ENCODE data around the gene TCHP. TPM values are rescaled to one million over a fixed set of nuclear protein-coding genes. Genes with fewer than 3 reads are reported as not detected.

TCHP gene
- total RNA-seq, 1 donor from 2014 or later, result 31.1 TPM

- Mint-ChIP-seq H3K9me3 (no peaks in the 10 kb centered on the region), H3K27ac (no peak overlapping the region)
Measured at GRCh38 chr12:109871668-109872314, 28.3 kb upstream of the TCHP start.

GRCh38 chr12:109873653-109874052, 26.4 kb upstream of the TCHP start:
- intact Hi-C loops (cut with micrococcal nuclease), result no loop called here

More at GRCh38 chr12:109871668-109872314, 28.3 kb upstream of the TCHP start:
- H3K36me3 Mint-ChIP-seq (ENCODE audit: low read depth), result peaks cover 7% of the 10 kb centered on the region
- peaks cover 16% of the 10 kb centered on the region for H3K4me1 Mint-ChIP-seq (ENCODE audit: low read depth)
- no peaks in the 10 kb centered on the region for H3K27me3 Mint-ChIP-seq (ENCODE audit: insufficient read depth)
- intact Hi-C loops (cut with micrococcal nuclease), result no loop called here
- H3K4me3 Mint-ChIP-seq, result no peak overlapping the region
- no peak for DNase-seq (ENCODE audit: low spot score)

GRCh38 chr12:109875572-109876131, 24.4 kb upstream of the TCHP start:
- intact Hi-C loops (cut with micrococcal nuclease), result no loop called here
- Mint-ChIP-seq H3K4me1 (ENCODE audit: low read depth) (peaks cover 25% of the 10 kb centered on the region), H3K27me3 (ENCODE audit: insufficient read depth) (no peaks in the 10 kb centered on the region), H3K4me3 (no peak overlapping the region), H3K9me3 (no peaks in the 10 kb centered on the region), H3K27ac (no peak overlapping the region), H3K36me3 (ENCODE audit: low read depth) (peaks cover 4% of the 10 kb centered on the region)
- DNase-seq (ENCODE audit: low spot score), result no peak

More at GRCh38 chr12:109873653-109874052, 26.4 kb upstream of the TCHP start:
- no peaks in the 10 kb centered on the region for H3K27me3 Mint-ChIP-seq (ENCODE audit: insufficient read depth)
- H3K4me1 Mint-ChIP-seq (ENCODE audit: low read depth), result peaks cover 13% of the 10 kb centered on the region
- H3K9me3 Mint-ChIP-seq, result no peaks in the 10 kb centered on the region
- no peak overlapping the region for H3K27ac Mint-ChIP-seq
- peaks cover 4% of the 10 kb centered on the region for H3K36me3 Mint-ChIP-seq (ENCODE audit: low read depth)
- no peak overlapping the region for H3K4me3 Mint-ChIP-seq
- no peak for DNase-seq (ENCODE audit: low spot score)

- H3K27ac Mint-ChIP-seq, result no peak overlapping the region
- intact Hi-C loops (cut with micrococcal nuclease), result no loop called here
- H3K4me1 Mint-ChIP-seq (ENCODE audit: low read depth), result peaks cover 33% of the 10 kb centered on the region
Measured at GRCh38 chr12:109876406-109876805, 23.7 kb upstream of the TCHP start.

GRCh38 chr12:109877504-109878246, 22.4 kb upstream of the TCHP start:
- H3K27me3 Mint-ChIP-seq (ENCODE audit: insufficient read depth), result peaks cover 2% of the 10 kb centered on the region
- DNase-seq (ENCODE audit: low spot score), result no peak
- H3K36me3 Mint-ChIP-seq (ENCODE audit: low read depth), result peaks cover under 1% of the 10 kb centered on the region
- no peak overlapping the region for H3K27ac Mint-ChIP-seq
- H3K9me3 Mint-ChIP-seq, result no peaks in the 10 kb centered on the region
- peak overlapping the region; percentile 63 for H3K4me3 Mint-ChIP-seq
- intact Hi-C loops (cut with micrococcal nuclease), result no loop called here
- H3K4me1 Mint-ChIP-seq (ENCODE audit: low read depth), result peaks cover 33% of the 10 kb centered on the region

More at GRCh38 chr12:109876406-109876805, 23.7 kb upstream of the TCHP start:
- no peak for DNase-seq (ENCODE audit: low spot score)
- Mint-ChIP-seq H3K27me3 (ENCODE audit: insufficient read depth) (no peaks in the 10 kb centered on the region), H3K4me3 (no peak overlapping the region), H3K9me3 (no peaks in the 10 kb centered on the region), H3K36me3 (ENCODE audit: low read depth) (peaks cover 4% of the 10 kb centered on the region)

- Mint-ChIP-seq H3K27ac (no peak overlapping the region), H3K36me3 (ENCODE audit: low read depth) (no peaks in the 10 kb centered on the region), H3K27me3 (ENCODE audit: insufficient read depth) (peaks cover 2% of the 10 kb centered on the region), H3K4me1 (ENCODE audit: low read depth) (peaks cover 33% of the 10 kb centered on the region), H3K4me3 (peak overlapping the region; percentile 95), H3K9me3 (no peaks in the 10 kb centered on the region)
- intact Hi-C loops (cut with micrococcal nuclease), result no loop called here
- DNase-seq (ENCODE audit: low spot score), result no peak
Measured at GRCh38 chr12:109878247-109878625, 21.8 kb upstream of the TCHP start.

GRCh38 chr12:109878749-109879148, 21.3 kb upstream of the TCHP start:
- Mint-ChIP-seq H3K4me3 (peak overlapping the region; percentile 95), H3K4me1 (ENCODE audit: low read depth) (peaks cover 33% of the 10 kb centered on the region), H3K36me3 (ENCODE audit: low read depth) (no peaks in the 10 kb centered on the region), H3K27ac (peak overlapping the region; percentile 20), H3K27me3 (ENCODE audit: insufficient read depth) (peaks cover 6% of the 10 kb centered on the region), H3K9me3 (no peaks in the 10 kb centered on the region)
- intact Hi-C loops (cut with micrococcal nuclease), result no loop called here
- no peak for DNase-seq (ENCODE audit: low spot score)

GRCh38 chr12:109879351-109880042, 20.6 kb upstream of the TCHP start:
- no peak for DNase-seq (ENCODE audit: low spot score)
- Mint-ChIP-seq H3K4me3 (peak overlapping the region; percentile 95), H3K27me3 (ENCODE audit: insufficient read depth) (peaks cover 7% of the 10 kb centered on the region), H3K9me3 (no peaks in the 10 kb centered on the region), H3K4me1 (ENCODE audit: low read depth) (peaks cover 33% of the 10 kb centered on the region), H3K36me3 (ENCODE audit: low read depth) (no peaks in the 10 kb centered on the region), H3K27ac (peak overlapping the region; percentile 87)
- intact Hi-C loops (cut with micrococcal nuclease), result loop anchor here (1.0 to 5.0 kb wide), 9 partner anchors 9 to 403 kb away; partner anchors contain the start of genes ATP2A2, GIT2, KCTD10 and MMAB

- Mint-ChIP-seq H3K4me3 (peak within 1 kb of the TSS; percentile 95), H3K27me3 (ENCODE audit: insufficient read depth) (peaks cover 10% of the 10 kb centered on the region), H3K27ac (peak within 1 kb of the TSS; percentile 87), H3K4me1 (ENCODE audit: low read depth) (peaks cover 28% of the 10 kb centered on the region), H3K36me3 (ENCODE audit: low read depth) (no peaks in the 10 kb centered on the region), H3K9me3 (no peaks in the 10 kb centered on the region)
- DNase-seq (ENCODE audit: low spot score), result peak; percentile 91
- intact Hi-C loops (cut with micrococcal nuclease), result loop anchor here (1.0 to 5.0 kb wide), 9 partner anchors 8 to 403 kb away; partner anchors contain the start of genes ATP2A2, GIT2, KCTD10 and MMAB
Measured at GRCh38 chr12:109880043-109880931, 19.8 kb upstream of the TCHP start, which contains the start of gene GLTP. GLTP (minus strand) TSS chr12:109880541; CDS start chr12:109880374, 167 bp downstream.

GRCh38 chr12:109880938-109881337, 19.1 kb upstream of the TCHP start:
- no peak for DNase-seq (ENCODE audit: low spot score)
- Mint-ChIP-seq H3K9me3 (no peaks in the 10 kb centered on the region), H3K27me3 (ENCODE audit: insufficient read depth) (peaks cover 12% of the 10 kb centered on the region), H3K4me3 (peak overlapping the region; percentile 79), H3K4me1 (ENCODE audit: low read depth) (peaks cover 25% of the 10 kb centered on the region), H3K36me3 (ENCODE audit: low read depth) (no peaks in the 10 kb centered on the region), H3K27ac (peak overlapping the region; percentile 64)
- intact Hi-C loops (cut with micrococcal nuclease), result loop anchor here (1.0 to 5.0 kb wide), 9 partner anchors 7 to 404 kb away; partner anchors contain the start of genes ATP2A2, GIT2, KCTD10 and MMAB

GRCh38 chr12:109881752-109882151, 18.3 kb upstream of the TCHP start:
- intact Hi-C loops (cut with micrococcal nuclease), result loop anchor here (5.0 kb wide), 1 partner anchor 401 kb away; the partner anchor contains the start of gene ATP2A2

More at GRCh38 chr12:109881752-109882151, 18.3 kb upstream of the TCHP start:
- Mint-ChIP-seq H3K27ac (no peak overlapping the region), H3K4me1 (ENCODE audit: low read depth) (peaks cover 25% of the 10 kb centered on the region), H3K36me3 (ENCODE audit: low read depth) (no peaks in the 10 kb centered on the region), H3K4me3 (peak overlapping the region; percentile 79), H3K27me3 (ENCODE audit: insufficient read depth) (peaks cover 12% of the 10 kb centered on the region), H3K9me3 (no peaks in the 10 kb centered on the region)
- no peak for DNase-seq (ENCODE audit: low spot score)

Measured in activated T-helper 1 cell treated with anti-CD3 and anti-CD28 coated beads, Interleukin-12 subunit alpha, Interleukin-12 subunit beta, Interleukin-2, Interleukin-4 antibody, amounts not matched to agents 30 ng/mL and 10 ng/mL and 1 ng/mL, durations not matched to agents 14 hours and 24 hours and 36 hours (primary cell).